22Rv1 (cell line): ENCODE measurements around the gene ZNF90.

Experiments
- CTCF ChIP-seq: fragments of 450-650 bp; IDR thresholded peaks from 2 replicates; pipeline ENCODE4 v1.5.1; 2017; ENCODE audit warnings: mild to moderate bottlenecking
- ZFX ChIP-seq: fragments of 450-650 bp; IDR thresholded peaks from 2 replicates; pipeline ENCODE4 v1.6.1; 2017; ENCODE audit warnings: antibody characterized with exemption, borderline replicate concordance

- TF ChIP-seq CTCF (no peak), ZFX (no peak)
These were observed 89.9 kb downstream of the ZNF90 start for GRCh38 chr19:20167651-20168122.
